Body of pancreas (tissue), 4 donors: ENCODE results near the gene CROCC.
"Not testable (repeated sequence)": the region's sequence is repeated elsewhere in the genome, so short reads cannot be mapped to it uniquely, and the experiment has no call there.

ENCODE experiments used
- CTCF ChIP-seq, 7 experiments: fragments of 450-650 bp in 4 of 7; fragments of 200-600 bp in 3 of 7; sonication (generic) in 3 of 7; IDR thresholded peaks; one replicate each; pipeline ENCODE4 v1.5.1; 2016 to 2019; ENCODE audit warnings: antibody characterized with exemption in 7 of 7
- POLR2A ChIP-seq, 3 donors: fragments of 450-650 bp; IDR thresholded peaks; one replicate each; pipeline ENCODE4 v1.6.1; 2016; ENCODE audit warnings: antibody characterized with exemption in 3 of 3, mild to moderate bottlenecking in 2 of 3

DNA sequence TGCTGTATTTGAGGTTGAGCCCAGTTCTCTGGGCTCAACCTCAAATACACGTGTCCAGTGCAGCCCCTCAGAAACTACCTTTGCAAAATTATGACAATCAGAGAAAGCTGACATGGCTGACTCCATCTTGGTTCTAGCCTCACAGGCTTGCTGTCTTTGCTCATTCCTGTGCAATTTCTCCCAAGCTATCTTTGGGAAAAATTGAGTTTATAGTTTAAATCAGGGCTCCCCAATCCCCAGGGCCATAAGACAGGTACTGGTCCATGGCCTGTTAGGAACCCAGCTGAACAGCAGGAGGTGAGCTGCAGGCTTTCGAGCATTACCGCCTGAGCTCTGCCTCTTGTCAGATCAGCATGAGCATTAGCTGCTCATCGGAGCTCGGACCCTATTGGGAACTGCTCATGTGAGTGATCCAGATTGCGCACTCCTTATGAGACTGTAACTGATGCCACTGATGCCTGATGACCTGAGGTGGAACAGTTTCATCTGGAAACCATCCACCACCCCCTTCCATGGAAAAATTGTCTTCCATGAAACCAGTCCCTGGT, 28.7 kb upstream of the CROCC start:
- not testable (repeated sequence) for TF ChIP-seq POLR2A, CTCF (IDR thresholded peaks at IDR 0.05)
